IMR-90 (cell line): ENCODE data around the gene PIP4K2A. TPM values are rescaled to one million over a fixed set of nuclear protein-coding genes. Genes with fewer than 3 reads are reported as not detected.
A peak's percentile ranks its signal among the peaks of the same experiment; 100 is the strongest.

Source experiments
- ATAC-seq: fragments of 200-7000 bp; cut with Tn5 transposase; 2 replicates; pipeline ENCODE4 v1.9.1; 2020; ENCODE audit warnings: low read depth, mild to moderate bottlenecking, moderate library complexity
- BruUV-seq: library from RNA; stranded (reverse); fragments of 400-500 nt; replicated peaks from 2 replicates; lab custom pipeline; 2021; lab: Mats Ljungman, UMichigan
- CTCF ChIA-PET: fragments of 300-600 bp; formaldehyde crosslinking; extraction: SDS; loops from one replicate; lab custom pipeline; 2021; ENCODE audit warnings: antibody characterized with exemption; lab: Yijun Ruan, JAX
- POLR2A ChIA-PET: fragments of 300-600 bp; sonication (Branson Sonifier 250); formaldehyde crosslinking; loops from one replicate; lab custom pipeline; 2022; ENCODE audit warnings: antibody characterized with exemption; ENCODE audit not compliant: unreplicated experiment; lab: Charles Lee
- DNase-seq: peaks from one replicate; pipeline ENCODE4 v3.0.0; 2013
- H2AFZ ChIP-seq: replicated peaks from 2 replicates; pipeline ENCODE3; 2013; ENCODE audit warnings: low read length, mild to moderate bottlenecking; ENCODE audit not compliant: poor library complexity
- H2AK5ac ChIP-seq: 2 replicates; pipeline ENCODE4 v1.6.1; 2013; ENCODE audit warnings: low read depth, low read length, inconsistent platforms
- H2AK9ac ChIP-seq: replicated peaks from 2 replicates; pipeline ENCODE3; 2013; ENCODE audit warnings: mild to moderate bottlenecking, low read depth, low read length, moderate library complexity; ENCODE audit not compliant: poor library complexity
- H2BK120ac ChIP-seq: 2 replicates; pipeline ENCODE4 v1.6.1; 2013; ENCODE audit warnings: low read depth, low read length, inconsistent platforms
- H2BK15ac ChIP-seq: 3 replicates; pipeline ENCODE4 v1.6.1; 2013; ENCODE audit warnings: low read depth, low read length, inconsistent platforms
- H2BK20ac ChIP-seq: 2 replicates; pipeline ENCODE4 v1.6.1; 2013; ENCODE audit warnings: low read depth, mild to moderate bottlenecking, inconsistent platforms, low read length, moderate library complexity
- H2BK5ac ChIP-seq: 2 replicates; pipeline ENCODE4 v1.6.1; 2013; ENCODE audit warnings: mild to moderate bottlenecking, low read depth, low read length, inconsistent platforms; ENCODE audit not compliant: poor library complexity, severe bottlenecking
- H3K14ac ChIP-seq: replicated peaks from 2 replicates; pipeline ENCODE4 v1.6.1; 2013; ENCODE audit warnings: low read depth, low read length, inconsistent platforms
- H3K18ac ChIP-seq: 2 replicates; pipeline ENCODE4 v1.6.1; 2013; ENCODE audit warnings: low read depth, low read length, control low read depth
- H3K23ac ChIP-seq: 2 replicates; pipeline ENCODE4 v1.6.1; 2013; ENCODE audit warnings: low read depth, low read length, inconsistent platforms
- H3K27ac ChIP-seq: 2 replicates; pipeline ENCODE4 v1.5.1; 2013; ENCODE audit warnings: mild to moderate bottlenecking, control low read depth, low read length; ENCODE audit not compliant: insufficient read depth
- H3K27me3 ChIP-seq: 2 replicates; pipeline ENCODE4 v1.6.1; 2013; ENCODE audit warnings: low read length; ENCODE audit not compliant: control insufficient read depth, insufficient read depth
- H3K36me3 ChIP-seq: 2 replicates; pipeline ENCODE4 v1.6.1; 2013; ENCODE audit warnings: low read length, mixed read lengths; ENCODE audit not compliant: control insufficient read depth, insufficient read depth
- H3K4ac ChIP-seq: 2 replicates; pipeline ENCODE4 v1.6.1; 2013; ENCODE audit warnings: low read depth, low read length, inconsistent platforms
- H3K4me1 ChIP-seq: 2 replicates; pipeline ENCODE4 v1.6.1; 2013; ENCODE audit warnings: low read length, mixed read lengths; ENCODE audit not compliant: control insufficient read depth, insufficient read depth
- H3K4me2 ChIP-seq: 2 replicates; pipeline ENCODE4 v1.6.1; 2013; ENCODE audit warnings: low read depth, mild to moderate bottlenecking, control low read depth, low read length, moderate library complexity
- H3K4me3 ChIP-seq: 2 replicates; pipeline ENCODE4 v1.5.1; 2013; ENCODE audit warnings: low read depth, mild to moderate bottlenecking, control low read depth, low read length, moderate library complexity; ENCODE audit not compliant: insufficient read depth
- H3K56ac ChIP-seq: 2 replicates; pipeline ENCODE4 v1.6.1; 2013; ENCODE audit warnings: low read length, inconsistent platforms; ENCODE audit not compliant: insufficient read depth; ENCODE audit errors: extremely low read depth
- H3K79me1 ChIP-seq, 2 experiments: 2 replicates each; pipeline ENCODE4 v1.6.1; 2013; ENCODE audit warnings: low read length in 2 of 2, inconsistent platforms in 1 of 2, low read depth in 1 of 2
- H3K9ac ChIP-seq: 2 replicates; pipeline ENCODE4 v1.6.1; 2013; ENCODE audit warnings: low read depth, low read length, control low read depth
- H3K9me1 ChIP-seq: 2 replicates; pipeline ENCODE4 v1.6.1; 2013; ENCODE audit warnings: low read length, inconsistent platforms; ENCODE audit not compliant: insufficient read depth
- H3K9me3 ChIP-seq: 2 replicates; pipeline ENCODE4 v1.6.1; 2013; ENCODE audit warnings: low read length; ENCODE audit not compliant: control insufficient read depth, insufficient read depth
- H4K20me1 ChIP-seq: 2 replicates; pipeline ENCODE4 v1.6.1; 2013; ENCODE audit warnings: low read length, inconsistent platforms; ENCODE audit not compliant: insufficient read depth
- H4K5ac ChIP-seq: 2 replicates; pipeline ENCODE4 v1.6.1; 2013; ENCODE audit warnings: mild to moderate bottlenecking, low read depth, low read length, control low read depth
- H4K8ac ChIP-seq, 2 experiments: 2 replicates each; pipeline ENCODE4 v1.6.1; 2013; ENCODE audit warnings: low read depth in 2 of 2, low read length in 2 of 2, control low read depth in 1 of 2, inconsistent platforms in 1 of 2
- H4K91ac ChIP-seq: 2 replicates; pipeline ENCODE4 v1.6.1; 2013; ENCODE audit warnings: low read depth, low read length, inconsistent platforms; ENCODE audit not compliant: insufficient read depth
- BHLHE40 ChIP-seq: fragments of 150-350 bp; IDR thresholded peaks from 2 replicates; pipeline ENCODE4 v1.6.1; 2016; ENCODE audit warnings: mild to moderate bottlenecking, low read depth, low read length
- ELK1 ChIP-seq: fragments of 150-350 bp; IDR thresholded peaks from 2 replicates; pipeline ENCODE4 v1.6.1; 2016; ENCODE audit warnings: low read depth, mild to moderate bottlenecking, low read length, moderate library complexity, borderline replicate concordance
- FOS ChIP-seq: fragments of 150-350 bp; IDR thresholded peaks from 2 replicates; pipeline ENCODE4 v1.6.1; 2016; ENCODE audit warnings: low read depth, low read length
- MAFK ChIP-seq: IDR thresholded peaks from 2 replicates; pipeline ENCODE4 v1.6.1; 2012; ENCODE audit warnings: low read depth, low read length, improper control_type of control experiment
- MAZ ChIP-seq: IDR thresholded peaks from 2 replicates; pipeline ENCODE4 v1.6.1; 2012; ENCODE audit warnings: low read depth, mild to moderate bottlenecking, low read length, improper control_type of control experiment, moderate library complexity, borderline replicate concordance
- NFE2L2 ChIP-seq: fragments of 150-350 bp; IDR thresholded peaks from 2 replicates; pipeline ENCODE4 v1.6.1; 2016; ENCODE audit warnings: low read depth, mild to moderate bottlenecking, low read length
- POLR2A ChIP-seq: IDR thresholded peaks from 2 replicates; pipeline ENCODE4 v1.6.1; 2012; ENCODE audit warnings: mild to moderate bottlenecking, low read depth, low read length
- RCOR1 ChIP-seq: IDR thresholded peaks from 2 replicates; pipeline ENCODE4 v1.6.1; 2012; ENCODE audit warnings: mild to moderate bottlenecking, low read length, improper control_type of control experiment; ENCODE audit not compliant: insufficient replicate concordance
- RFX5 ChIP-seq: IDR thresholded peaks from 2 replicates; pipeline ENCODE4 v1.8.0; 2012; ENCODE audit warnings: low read depth, mild to moderate bottlenecking, low read length, moderate library complexity
- SMC3 ChIP-seq: fragments of 150-350 bp; IDR thresholded peaks from 2 replicates; pipeline ENCODE4 v1.6.1; 2016; ENCODE audit warnings: low read depth, mild to moderate bottlenecking, antibody characterized with exemption, low read length, moderate library complexity
- USF2 ChIP-seq: fragments of 150-350 bp; IDR thresholded peaks from 2 replicates; pipeline ENCODE4 v1.6.1; 2017; ENCODE audit warnings: mild to moderate bottlenecking, antibody characterized with exemption, low read length, low read depth
- WGBS, 2 experiments: methylation state at CpG; one replicate each; pipeline versions ENCODE4 v1.1.5 to v1.1.7; 2013; ENCODE audit warnings: missing lambda C conversion rate in 2 of 2; ENCODE audit not compliant: insufficient read length in 1 of 2; ENCODE audit errors: extremely low coverage in 2 of 2; 5-methylcytosine and 5-hydroxymethylcytosine counted together
- dilution Hi-C: fragments of 300-500 bp; cut with HindIII; formaldehyde crosslinking; loops from one replicate; pipeline ENCODE4 v1.14.3; 2018; ENCODE audit warnings: low sequenced_read_pairs; ENCODE audit not compliant: unreplicated experiment
- in situ Hi-C: fragments of 300-500 bp; cut with MboI; formaldehyde crosslinking; loops from 3 replicates; pipeline ENCODE4 v1.14.3; 2019; ENCODE audit warnings: low sequenced_read_pairs, inconsistent platforms, mixed read lengths
- intact Hi-C: fragments of 100-400 bp; cut with micrococcal nuclease; formaldehyde crosslinking; loops from 2 replicates; pipeline ENCODE4 v1.10.0; 2022
- polyA plus RNA-seq, 3 experiments: library from polyadenylated mRNA; depleted of rRNA; stranded (reverse); fragments of >200 nt; gene quantifications; 2 replicates each; pipeline ENCODE4 v1.2.3, GENCODE V29; 2012; ENCODE audit warnings: low replicate concordance in 1 of 3
- total RNA-seq: library from RNA; depleted of rRNA; stranded (reverse); fragments of >200 nt; gene quantifications from 2 replicates; pipeline ENCODE4 v1.2.3, GENCODE V29; 2012

Gene PIP4K2A
- total and polyA plus RNA-seq, 2 of the 4 experiments (the other 2 are of a cell fraction) = 9.8 to 18.1 TPM

GRCh38 chr10:22649390-22649841 is 65.0 kb downstream of the PIP4K2A start:
- TF ChIP-seq SMC3 (no peak), POLR2A (no peak), USF2 (no peak), MAZ (no peak), NFE2L2 (no peak), RFX5 (no peak), ELK1 (no peak), MAFK (no peak), BHLHE40 (no peak), FOS (no peak), RCOR1 (no peak)
- dilution Hi-C loops = no loop called here

More at GRCh38 chr10:22649390-22649841, 65.0 kb downstream of the PIP4K2A start:
- ChIA-PET CTCF (interaction anchor here (0.6 kb wide), 1 partner anchor 227 kb away, joined by 4 read pairs; no protein-coding TSS in a partner anchor), POLR2A (no interaction called here)
- Histone ChIP-seq H2BK20ac (no peak overlapping the region), H3K4me3 (no peak overlapping the region), H3K27me3 (no peaks in the 10 kb centered on the region), H4K5ac (no peak overlapping the region), H3K4me2 (no peak overlapping the region), H3K4ac (no peak overlapping the region), H2BK15ac (no peak overlapping the region), H3K9me1 (peaks cover 12% of the 10 kb centered on the region), H3K79me1 (peaks cover 40 to 53% of the 10 kb centered on the region in 2 experiments), H3K9me3 (no peaks in the 10 kb centered on the region), H2BK120ac (no peak overlapping the region), H4K91ac (no peak overlapping the region), H2AK5ac (no peak overlapping the region), H3K23ac (no peak overlapping the region), H2BK5ac (no peak overlapping the region), H4K20me1 (no peaks in the 10 kb centered on the region; the same call in 1 of the 2 replicates), H3K18ac (no peak overlapping the region), H3K4me1 (peaks cover 15% of the 10 kb centered on the region), H3K36me3 (no peaks in the 10 kb centered on the region), H3K9ac (no peak overlapping the region), H4K8ac (0 out of 4 replicates have a peak overlapping the region, but pooled peaks of 1 of the 2 experiments have one; percentile 7), H3K14ac (no peak overlapping the region; the same call in 1 of the 2 replicates), H3K56ac (no peak overlapping the region), H3K27ac (no peak overlapping the region), H2AFZ (no peak overlapping the region), H2AK9ac (no peak overlapping the region)
- intact Hi-C loops (no loop called here), in situ Hi-C loops (no loop called here)
- DNase-seq = no peak
- no peak for ATAC-seq
- WGBS, 2 experiments = no CpG with 5 or more reads among the region's 9 CpGs
- no TSS peak for BruUV-seq
